Measurements from ENCODE around the gene PCBP3.

- TF ChIP-seq CTCF (IDR thresholded peaks at IDR 0.05; ENCODE audit: insufficient read depth, low read length, poor library complexity, severe bottlenecking) (no peak), EZH2phosphoT487 (conservative IDR thresholded peaks at IDR 0.05; ENCODE audit: low read length) (no peak)
Observed at GRCh38 chr21:45761704-45762103, 118.2 kb downstream of the PCBP3 start.

All from SU-DHL-6 (cell line).